Breast epithelium (tissue), 3 donors: ENCODE data around the gene HPCAL1.

ENCODE experiments used
- POLR2A ChIP-seq: fragments of 450-650 bp; IDR thresholded peaks from one replicate; pipeline ENCODE4 v1.6.1; 2016; ENCODE audit warnings: antibody characterized with exemption, mild to moderate bottlenecking, moderate library complexity
- POLR2AphosphoS5 ChIP-seq, 3 donors: sonication (generic); formaldehyde crosslinking; IDR thresholded peaks; one replicate each; pipeline ENCODE4 v1.6.1; 2017; ENCODE audit warnings: antibody characterized with exemption in 3 of 3
- TF ChIP-seq, protein P1 (sequence below), 3 donors: fragments of 450-650 bp; IDR thresholded peaks; one replicate each; pipeline ENCODE4 v1.5.1; 2016 to 2017; ENCODE audit warnings: antibody characterized with exemption in 3 of 3, mild to moderate bottlenecking in 3 of 3, moderate library complexity in 3 of 3

DNA sequence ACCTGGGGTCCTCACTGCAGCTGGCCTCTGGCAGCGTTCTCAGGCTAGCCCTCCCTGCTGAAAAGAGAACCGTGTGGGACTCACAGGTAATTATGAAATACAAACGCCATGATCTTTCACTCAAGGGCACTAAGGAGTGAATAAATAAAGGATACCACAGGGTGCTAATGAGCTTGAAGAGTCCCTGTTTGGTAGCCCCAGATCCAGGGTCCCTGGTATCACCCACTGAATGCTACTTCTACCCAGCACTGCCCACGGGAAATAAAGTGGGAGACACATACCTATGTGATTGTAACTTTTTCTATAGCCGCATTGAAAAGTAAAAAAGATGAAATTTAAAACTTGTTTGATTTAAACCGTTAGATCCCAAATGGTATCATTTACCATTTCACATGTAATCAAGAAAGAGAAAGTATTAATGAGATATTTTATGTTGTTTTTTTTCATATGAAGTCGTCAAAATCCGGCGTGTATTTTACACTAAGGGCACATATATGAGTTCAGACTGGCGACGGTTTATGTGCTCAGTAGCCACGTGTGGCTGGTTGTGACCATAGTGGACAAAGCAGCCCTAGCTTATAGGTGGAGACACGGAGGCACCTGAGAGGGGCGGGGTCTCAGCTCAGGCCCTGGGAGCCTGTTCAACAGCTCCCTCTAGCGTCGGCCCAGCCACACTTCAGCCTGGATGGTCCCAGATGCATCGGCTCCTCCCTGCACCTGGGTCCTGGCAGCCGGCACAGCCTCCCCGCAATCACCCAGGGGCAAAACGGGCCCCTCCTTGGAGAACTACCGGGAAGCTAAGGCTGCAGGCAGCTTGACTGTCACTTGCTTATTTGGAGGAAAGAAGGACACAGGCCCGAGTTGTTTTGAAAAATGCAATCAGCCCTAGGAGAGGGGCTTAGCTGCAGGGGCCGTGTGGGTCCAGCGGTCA, 106.2 kb downstream of the HPCAL1 start:
- TF ChIP-seq POLR2A (no peak), POLR2AphosphoS5 (IDR thresholded peaks at IDR 0.05) (peak in 2 of 3 donors; percentile 9 to 10)
- TF ChIP-seq, protein P1, sequence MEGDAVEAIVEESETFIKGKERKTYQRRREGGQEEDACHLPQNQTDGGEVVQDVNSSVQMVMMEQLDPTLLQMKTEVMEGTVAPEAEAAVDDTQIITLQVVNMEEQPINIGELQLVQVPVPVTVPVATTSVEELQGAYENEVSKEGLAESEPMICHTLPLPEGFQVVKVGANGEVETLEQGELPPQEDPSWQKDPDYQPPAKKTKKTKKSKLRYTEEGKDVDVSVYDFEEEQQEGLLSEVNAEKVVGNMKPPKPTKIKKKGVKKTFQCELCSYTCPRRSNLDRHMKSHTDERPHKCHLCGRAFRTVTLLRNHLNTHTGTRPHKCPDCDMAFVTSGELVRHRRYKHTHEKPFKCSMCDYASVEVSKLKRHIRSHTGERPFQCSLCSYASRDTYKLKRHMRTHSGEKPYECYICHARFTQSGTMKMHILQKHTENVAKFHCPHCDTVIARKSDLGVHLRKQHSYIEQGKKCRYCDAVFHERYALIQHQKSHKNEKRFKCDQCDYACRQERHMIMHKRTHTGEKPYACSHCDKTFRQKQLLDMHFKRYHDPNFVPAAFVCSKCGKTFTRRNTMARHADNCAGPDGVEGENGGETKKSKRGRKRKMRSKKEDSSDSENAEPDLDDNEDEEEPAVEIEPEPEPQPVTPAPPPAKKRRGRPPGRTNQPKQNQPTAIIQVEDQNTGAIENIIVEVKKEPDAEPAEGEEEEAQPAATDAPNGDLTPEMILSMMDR (IDR thresholded peaks at IDR 0.05): peak; percentile 84 to 91 (median 90)
